ENCODE results near the gene DOK5.

Gene DOK5

GRCh38 chr20:54601831-54602515, 126.6 kb downstream of the DOK5 start:
- TF ChIP-seq CTCF (conservative IDR thresholded peaks at IDR 0.05), result no peak
- no peak overlapping the region for H3K27ac ChIP-seq

GRCh38 chr20:54605319-54605718, 129.9 kb downstream of the DOK5 start:
- TF ChIP-seq CTCF (conservative IDR thresholded peaks at IDR 0.05), result no peak
- H3K27ac ChIP-seq, result no peak overlapping the region

DNA sequence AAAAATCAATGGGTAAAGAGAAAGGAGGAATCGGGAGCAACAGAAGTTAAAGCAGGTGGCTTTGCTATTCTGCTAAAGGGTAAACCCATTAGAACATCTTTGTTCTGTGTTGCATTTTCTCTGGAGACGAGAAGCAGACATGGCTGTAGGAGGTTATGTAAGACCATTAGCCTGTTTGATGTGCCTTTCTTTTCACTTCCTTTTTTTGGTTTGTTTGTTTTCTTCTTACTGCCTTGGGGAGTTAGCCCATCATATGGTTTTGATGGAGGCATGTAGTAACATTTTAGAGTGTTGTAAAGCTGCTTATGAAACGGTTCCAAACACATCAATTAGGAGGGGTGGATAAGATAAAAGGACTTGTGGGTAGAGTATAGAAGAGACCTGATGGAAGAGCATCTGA, 131.0 kb downstream of the DOK5 start:
- no peak for TF ChIP-seq CTCF (conservative IDR thresholded peaks at IDR 0.05)
- H3K27ac ChIP-seq, result no peak overlapping the region

DNA sequence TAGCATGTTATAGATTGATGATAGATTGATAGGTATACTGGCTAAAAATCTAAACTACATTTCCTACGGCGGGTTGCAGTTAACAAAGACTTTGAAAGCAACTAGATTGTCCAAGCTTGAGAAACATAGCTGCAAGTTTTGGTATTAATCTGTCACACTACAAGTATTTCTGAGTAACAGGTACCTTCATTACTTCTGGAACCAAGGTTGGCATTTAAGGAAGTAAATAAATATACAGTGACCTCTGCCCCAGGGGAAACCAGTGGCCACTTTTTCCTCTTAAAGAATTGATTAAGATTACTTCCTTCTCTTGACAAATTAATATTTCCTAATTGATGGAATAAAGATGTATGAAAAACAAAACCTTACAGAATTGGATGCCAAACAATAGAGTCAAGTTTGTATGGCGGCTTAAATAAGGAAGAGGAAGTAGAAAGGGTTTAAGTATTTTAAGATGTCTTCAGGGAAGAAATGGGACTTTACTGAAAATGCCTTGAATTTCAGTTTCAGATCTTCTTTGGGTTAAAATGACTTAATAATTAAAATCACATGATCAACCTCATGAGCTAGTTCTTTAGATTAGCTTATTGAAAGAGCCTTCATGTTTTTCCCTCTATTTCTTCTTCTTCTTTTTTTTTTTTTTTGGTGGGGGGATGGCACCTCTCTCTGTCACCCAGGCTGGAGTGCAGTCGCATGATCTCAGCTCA, 132.8 kb downstream of the DOK5 start:
- no peak for TF ChIP-seq CTCF (conservative IDR thresholded peaks at IDR 0.05)
- no peak overlapping the region for H3K27ac ChIP-seq

GRCh38 chr20:54608943-54609342, 133.6 kb downstream of the DOK5 start:
- H3K27ac ChIP-seq, result no peak overlapping the region
- TF ChIP-seq CTCF (conservative IDR thresholded peaks at IDR 0.05), result no peak

DNA sequence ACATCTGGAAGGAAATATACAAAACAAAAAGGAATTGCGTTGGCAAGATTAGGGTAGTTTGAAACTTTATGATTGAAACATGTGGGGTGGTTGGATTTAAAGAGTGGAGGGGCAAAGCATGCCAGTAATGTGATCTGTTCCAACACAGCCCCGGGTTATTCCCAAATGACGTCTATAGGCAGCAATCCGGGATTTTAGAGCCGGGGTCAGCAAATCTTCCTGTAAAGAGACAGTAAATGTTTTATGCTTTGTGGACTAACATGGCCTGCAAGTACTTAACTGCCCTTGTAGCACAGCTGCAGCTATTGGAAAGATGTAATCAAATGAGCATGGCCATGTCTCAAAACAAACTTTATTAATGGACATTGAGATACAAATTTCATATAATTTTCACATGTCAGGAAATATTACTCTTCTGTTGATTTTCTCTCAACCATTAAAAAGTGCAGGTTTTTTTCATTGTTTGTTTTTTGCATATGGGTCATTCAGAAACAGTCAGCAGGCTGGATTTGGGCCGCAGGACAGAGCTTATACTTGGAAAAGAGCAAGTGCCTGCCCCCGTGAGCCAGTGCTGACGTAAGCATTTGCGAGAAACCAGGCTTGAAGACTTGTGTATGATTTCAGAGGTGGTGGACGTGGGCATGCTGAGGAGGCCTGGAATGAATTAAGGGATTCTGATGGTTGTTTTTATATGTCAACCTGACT, 136.5 kb downstream of the DOK5 start:
- no peak overlapping the region for H3K27ac ChIP-seq
- TF ChIP-seq CTCF (conservative IDR thresholded peaks at IDR 0.05), result no peak

DNA sequence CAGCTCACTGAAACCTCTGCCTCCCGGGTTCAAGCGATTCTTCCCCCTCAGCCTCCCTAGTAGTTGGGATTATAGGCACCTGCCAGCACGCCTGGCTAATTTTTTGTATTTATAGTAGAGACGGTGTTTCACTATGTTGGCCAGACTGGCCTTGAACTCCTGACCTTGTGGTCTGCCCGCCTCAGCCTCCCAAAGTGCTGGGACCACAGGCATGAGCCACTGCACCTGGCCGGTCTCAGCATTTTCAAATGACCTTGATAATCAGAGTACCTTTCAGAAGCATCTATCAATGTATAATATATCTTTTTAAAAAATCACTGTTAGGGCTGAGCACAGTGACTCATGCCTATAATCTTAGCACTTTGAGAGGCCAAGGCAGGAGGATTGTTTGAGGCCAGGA, 143.0 kb downstream of the DOK5 start:
- H3K27ac ChIP-seq, result no peak overlapping the region
- TF ChIP-seq CTCF (conservative IDR thresholded peaks at IDR 0.05), result no peak
